Kidney epithelial cell (primary cell): Measurements from ENCODE around the gene SMIM20. TPM values are rescaled to one million over a fixed set of nuclear protein-coding genes. Genes with fewer than 3 reads are reported as not detected.

Source experiments
- DNase-seq: peaks from one replicate; pipeline ENCODE4 v3.0.0-alpha.2; 2010; ENCODE audit warnings: low read depth
- H3K27me3 ChIP-seq: 2 replicates; pipeline ENCODE4 v1.6.0; 2011; ENCODE audit warnings: low read length; ENCODE audit not compliant: control insufficient read depth, insufficient read depth
- H3K36me3 ChIP-seq: 2 replicates; pipeline ENCODE4 v1.5.1; 2011; ENCODE audit warnings: low read length; ENCODE audit not compliant: control insufficient read depth, insufficient read depth
- H3K4me3 ChIP-seq: 2 replicates; pipeline ENCODE4 v1.5.1; 2011; ENCODE audit warnings: low read depth, mild to moderate bottlenecking, control low read depth, low read length
- total RNA-seq: library from RNA; depleted of rRNA; stranded (reverse); fragments of >200 nt; gene quantifications from 2 replicates; pipeline ENCODE4 v1.2.3, GENCODE V29; 2015
- TF ChIP-seq, protein P1 (sequence below): IDR thresholded peaks from 2 replicates; pipeline ENCODE4 v1.5.1; 2011; ENCODE audit warnings: mild to moderate bottlenecking, moderate library complexity, low read length, control low read depth, inconsistent platforms; ENCODE audit not compliant: insufficient read depth, poor library complexity, severe bottlenecking

Gene SMIM20
- total RNA-seq, 1 donor from 2014 or later = 50.0 TPM

DNA sequence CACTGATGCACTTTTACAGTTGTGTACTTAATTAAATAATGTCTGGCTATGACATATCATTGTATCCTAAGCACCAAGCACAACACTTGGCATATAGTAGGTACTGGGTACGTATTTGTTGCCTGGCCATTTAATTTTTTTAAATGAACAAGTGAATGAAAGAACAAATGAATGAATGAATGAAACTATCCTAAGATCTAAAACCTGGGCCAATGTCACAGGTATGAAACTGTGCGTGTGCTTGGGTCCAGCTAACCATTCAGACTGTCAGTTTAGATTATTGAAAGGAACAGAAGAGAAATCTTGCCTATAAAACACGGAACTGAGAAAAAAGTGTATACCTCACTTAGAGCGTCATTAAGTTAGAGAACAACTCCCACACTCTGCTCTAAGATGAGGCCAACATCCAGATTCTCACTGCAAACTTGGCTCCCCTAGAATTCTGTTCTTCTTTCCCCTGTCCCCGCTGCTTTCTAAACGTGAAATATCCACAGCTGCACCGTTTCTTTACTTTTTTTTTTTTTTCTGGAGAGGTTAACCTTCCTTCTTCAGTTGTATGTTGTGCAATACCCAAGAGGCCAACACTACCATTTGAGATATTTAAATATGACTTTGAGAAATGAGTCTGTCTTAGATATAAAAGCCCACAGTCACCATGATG is 33.9 kb upstream of the SMIM20 start:
- H3K4me3 ChIP-seq = no peak overlapping the region
- no peaks in the 10 kb centered on the region for H3K36me3 ChIP-seq
- no peaks in the 10 kb centered on the region for H3K27me3 ChIP-seq
- no peak for DNase-seq
- TF ChIP-seq, protein P1, sequence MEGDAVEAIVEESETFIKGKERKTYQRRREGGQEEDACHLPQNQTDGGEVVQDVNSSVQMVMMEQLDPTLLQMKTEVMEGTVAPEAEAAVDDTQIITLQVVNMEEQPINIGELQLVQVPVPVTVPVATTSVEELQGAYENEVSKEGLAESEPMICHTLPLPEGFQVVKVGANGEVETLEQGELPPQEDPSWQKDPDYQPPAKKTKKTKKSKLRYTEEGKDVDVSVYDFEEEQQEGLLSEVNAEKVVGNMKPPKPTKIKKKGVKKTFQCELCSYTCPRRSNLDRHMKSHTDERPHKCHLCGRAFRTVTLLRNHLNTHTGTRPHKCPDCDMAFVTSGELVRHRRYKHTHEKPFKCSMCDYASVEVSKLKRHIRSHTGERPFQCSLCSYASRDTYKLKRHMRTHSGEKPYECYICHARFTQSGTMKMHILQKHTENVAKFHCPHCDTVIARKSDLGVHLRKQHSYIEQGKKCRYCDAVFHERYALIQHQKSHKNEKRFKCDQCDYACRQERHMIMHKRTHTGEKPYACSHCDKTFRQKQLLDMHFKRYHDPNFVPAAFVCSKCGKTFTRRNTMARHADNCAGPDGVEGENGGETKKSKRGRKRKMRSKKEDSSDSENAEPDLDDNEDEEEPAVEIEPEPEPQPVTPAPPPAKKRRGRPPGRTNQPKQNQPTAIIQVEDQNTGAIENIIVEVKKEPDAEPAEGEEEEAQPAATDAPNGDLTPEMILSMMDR = no peak

- Histone ChIP-seq H3K4me3 (no peak overlapping the region), H3K36me3 (no peaks in the 10 kb centered on the region), H3K27me3 (no peaks in the 10 kb centered on the region)
- TF ChIP-seq, protein P1 = no peak
- no peak for DNase-seq
Observed at GRCh38 chr4:25881193-25881592, 32.8 kb upstream of the SMIM20 start.

- Histone ChIP-seq H3K4me3 (no peak overlapping the region), H3K27me3 (no peaks in the 10 kb centered on the region), H3K36me3 (no peaks in the 10 kb centered on the region)
- DNase-seq = no peak
- TF ChIP-seq, protein P1 = no peak
Observed at GRCh38 chr4:25882226-25882625, 31.8 kb upstream of the SMIM20 start.

GRCh38 chr4:25883565-25883964 is 30.5 kb upstream of the SMIM20 start:
- Histone ChIP-seq H3K36me3 (no peaks in the 10 kb centered on the region), H3K27me3 (no peaks in the 10 kb centered on the region), H3K4me3 (no peak overlapping the region)
- TF ChIP-seq, protein P1 = no peak
- no peak for DNase-seq

DNA sequence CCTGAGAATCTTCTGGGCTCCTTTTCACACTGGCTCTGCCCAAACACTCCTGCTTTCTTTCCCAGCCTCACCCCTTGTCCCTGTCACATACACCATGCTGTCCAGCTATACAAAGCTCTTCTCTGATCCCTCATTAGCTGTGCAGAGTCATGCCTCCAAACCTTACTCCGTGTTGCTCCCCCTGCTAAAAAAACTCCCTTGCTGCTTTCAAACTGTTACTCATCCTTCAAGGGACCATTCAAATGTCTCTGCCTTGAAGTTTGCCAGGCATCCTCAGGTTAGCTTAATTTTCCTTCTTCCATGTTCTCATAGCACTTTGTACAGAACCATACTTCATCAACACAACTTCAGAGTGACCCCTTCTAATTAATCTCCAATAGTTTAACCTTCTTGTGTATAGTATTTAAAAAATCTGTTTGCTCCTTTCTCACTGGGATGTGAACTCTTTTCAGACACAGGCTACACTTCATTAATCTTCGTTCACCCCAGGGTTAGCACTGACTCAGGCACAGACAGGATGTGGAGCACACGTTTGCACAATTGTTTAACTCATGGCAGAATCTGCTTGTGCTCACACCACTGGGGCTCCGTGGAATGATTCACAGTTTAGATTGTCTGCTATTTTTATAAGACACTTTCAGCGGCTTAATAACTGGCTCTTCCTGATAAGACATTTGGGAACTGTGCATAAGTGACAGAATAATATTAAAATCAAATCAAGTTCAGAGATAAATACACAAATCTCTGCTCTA is 29.8 kb upstream of the SMIM20 start:
- no peaks in the 10 kb centered on the region for H3K36me3 ChIP-seq
- DNase-seq = peak; percentile 78
- H3K27me3 ChIP-seq = no peaks in the 10 kb centered on the region
- TF ChIP-seq, protein P1 = no peak
- no peak overlapping the region for H3K4me3 ChIP-seq

DNA sequence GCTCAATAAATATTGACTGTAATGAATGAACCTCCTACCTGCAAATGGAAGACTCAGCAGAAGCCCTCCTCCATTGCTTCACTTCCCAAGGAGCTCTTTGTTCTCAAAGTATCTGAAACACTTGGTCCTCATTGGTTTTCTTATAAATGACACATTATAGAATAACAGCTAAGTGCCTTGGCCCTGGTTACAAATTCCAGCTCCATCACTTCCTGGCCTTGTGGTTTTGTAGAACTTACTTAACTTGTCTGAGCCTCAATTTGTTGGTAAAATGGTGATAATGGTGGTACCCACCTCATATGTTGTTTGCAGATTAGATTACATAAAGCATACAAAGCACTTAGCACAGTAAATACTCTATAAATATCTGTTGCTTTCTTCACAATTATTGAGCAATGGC is 25.2 kb upstream of the SMIM20 start:
- Histone ChIP-seq H3K27me3 (no peaks in the 10 kb centered on the region), H3K4me3 (no peak overlapping the region), H3K36me3 (no peaks in the 10 kb centered on the region)
- TF ChIP-seq, protein P1 = no peak
- no peak for DNase-seq
